Caco-2 (cell line): ENCODE data around the gene ZNF587B. TPM values are rescaled to one million over a fixed set of nuclear protein-coding genes. Genes with fewer than 3 reads are reported as not detected.
"Not testable (repeated sequence)": the region's sequence is repeated elsewhere in the genome, so short reads cannot be mapped to it uniquely, and the experiment has no call there.

Experiments
- BruUV-seq: library from RNA; stranded (reverse); fragments of 400-500 nt; replicated peaks from 2 replicates; lab custom pipeline; 2021; lab: Mats Ljungman, UMichigan
- CTCF ChIA-PET: fragments of 300-600 bp; sonication (Branson Sonifier 250); formaldehyde crosslinking; loops from one replicate; lab custom pipeline; 2022; ENCODE audit warnings: antibody characterized with exemption; lab: Charles Lee
- POLR2A ChIA-PET: fragments of 300-600 bp; sonication (Branson Sonifier 250); formaldehyde crosslinking; loops from one replicate; lab custom pipeline; 2022; ENCODE audit warnings: antibody characterized with exemption; lab: Charles Lee
- DNase-seq, 2 experiments: peaks; one replicate each; pipeline versions ENCODE4 v3.0.0 to v3.0.0-alpha.2; 2020 to 2022
- H3K27me3 ChIP-seq: replicated peaks from 2 replicates; pipeline ENCODE4 v1.6.0; 2011; ENCODE audit warnings: low read length; ENCODE audit not compliant: control insufficient read depth, insufficient read depth
- H3K36me3 ChIP-seq: 2 replicates; pipeline ENCODE4 v1.5.1; 2011; ENCODE audit warnings: low read length; ENCODE audit not compliant: control insufficient read depth, insufficient read depth
- H3K4me1 ChIP-seq: fragments of 250-450 bp; sonication (Bioruptor Pico); 2 replicates; pipeline ENCODE4 v1.5.1; 2020; ENCODE audit warnings: mild to moderate bottlenecking
- H3K4me3 ChIP-seq: 2 replicates; pipeline ENCODE4 v1.5.1; 2011; ENCODE audit warnings: low read depth, mild to moderate bottlenecking, control low read depth, low read length
- H3K9me3 ChIP-seq: fragments of 250-450 bp; sonication (Bioruptor Pico); 2 replicates; pipeline ENCODE4 v1.5.1; 2020; ENCODE audit warnings: mild to moderate bottlenecking, moderate library complexity
- H3K27ac Mint-ChIP-seq: one replicate; pipeline ENCODE4 v1.8.0; 2022; ENCODE audit warnings: mixed read lengths; ENCODE audit not compliant: unreplicated experiment
- H3K27me3 Mint-ChIP-seq: one replicate; pipeline ENCODE4 v1.8.0; 2022; ENCODE audit warnings: mixed read lengths; ENCODE audit not compliant: insufficient read depth, unreplicated experiment
- H3K36me3 Mint-ChIP-seq: one replicate; pipeline ENCODE4 v1.8.0; 2022; ENCODE audit warnings: mild to moderate bottlenecking, mixed read lengths; ENCODE audit not compliant: insufficient read depth, unreplicated experiment
- H3K4me1 Mint-ChIP-seq: one replicate; pipeline ENCODE4 v1.8.0; 2022; ENCODE audit warnings: low read depth, mixed read lengths; ENCODE audit not compliant: unreplicated experiment
- H3K4me3 Mint-ChIP-seq: one replicate; pipeline ENCODE4 v1.8.0; 2022; ENCODE audit warnings: mild to moderate bottlenecking, moderate library complexity, mixed read lengths; ENCODE audit not compliant: unreplicated experiment
- H3K9me3 Mint-ChIP-seq: one replicate; pipeline ENCODE4 v1.8.0; 2022; ENCODE audit warnings: mixed read lengths; ENCODE audit not compliant: unreplicated experiment
- intact Hi-C: fragments of 100-400 bp; cut with micrococcal nuclease; formaldehyde crosslinking; loops from one replicate; pipeline ENCODE4 v1.10.0; 2022; ENCODE audit not compliant: unreplicated experiment
- total RNA-seq: library from RNA; stranded (reverse); gene quantifications from 2 replicates; pipeline ENCODE4 v1.2.3, GENCODE V29; 2022
- TF ChIP-seq, protein P1 (sequence below), 2 experiments: fragments of 200-600 bp in 1 of 2; IDR thresholded peaks; 1 replicate in 1 of 2; 2 replicates in 1 of 2; pipeline versions ENCODE4 v1.5.1 to v1.8.0; 2011 to 2022; ENCODE audit warnings: antibody characterized with exemption in 1 of 2, control low read depth in 1 of 2, inconsistent platforms in 1 of 2, low read depth in 1 of 2, low read length in 1 of 2, mild to moderate bottlenecking in 1 of 2, moderate library complexity in 1 of 2; ENCODE audit not compliant: insufficient read depth in 1 of 2, severe bottlenecking in 1 of 2, unreplicated experiment in 1 of 2

Gene ZNF587B
- total RNA-seq, 1 experiment from 2014 or later: 35.4 TPM

DNA sequence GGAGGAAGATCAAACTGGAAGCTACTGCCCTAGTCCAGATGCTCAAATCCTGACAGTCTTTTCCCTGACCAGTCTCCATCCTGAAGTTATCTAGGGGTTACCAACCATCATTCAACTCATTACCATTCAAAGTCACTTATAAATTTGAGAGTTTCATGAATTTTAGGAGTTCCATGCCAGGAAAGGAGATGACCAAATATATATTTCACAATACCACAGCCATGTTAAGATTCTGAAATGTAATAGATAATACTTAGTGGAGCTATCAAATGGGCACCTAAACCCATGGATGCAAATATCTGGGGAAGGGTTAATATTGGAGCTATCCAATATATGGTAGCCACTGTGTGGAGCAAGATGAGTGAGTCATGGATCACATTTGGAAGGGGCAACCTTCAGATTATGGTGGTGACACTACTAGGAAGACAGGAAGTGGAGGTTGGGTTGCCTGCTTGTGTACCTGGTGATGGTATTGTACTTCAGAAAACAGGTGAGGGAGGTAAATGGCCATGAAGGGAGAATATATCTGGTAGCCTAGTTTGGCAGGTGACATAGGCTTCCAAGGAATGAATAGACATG, 41.9 kb upstream of the ZNF587B start:
- DNase-seq: no peak
- ChIA-PET POLR2A (interaction anchor here (0.6 to 0.7 kb wide), 2 partner anchors 8 to 61 kb away, joined by 3 read pairs; no protein-coding TSS in a partner anchor), CTCF (no interaction called here)
- no peaks in the 10 kb centered on the region for H3K9me3 Mint-ChIP-seq
- intact Hi-C loops: no loop called here
- no peaks in the 10 kb centered on the region for H3K4me1 ChIP-seq
- H3K36me3 ChIP-seq: no peaks in the 10 kb centered on the region; the same call in 1 of the 2 replicates
- no peak overlapping the region for H3K27ac Mint-ChIP-seq
- no peaks in the 10 kb centered on the region for H3K27me3 Mint-ChIP-seq
- no peak overlapping the region for H3K4me3 ChIP-seq
- peaks cover 32% of the 10 kb centered on the region for H3K36me3 Mint-ChIP-seq
- H3K4me3 Mint-ChIP-seq: no peak overlapping the region
- no TSS peak for BruUV-seq
- TF ChIP-seq, protein P1, sequence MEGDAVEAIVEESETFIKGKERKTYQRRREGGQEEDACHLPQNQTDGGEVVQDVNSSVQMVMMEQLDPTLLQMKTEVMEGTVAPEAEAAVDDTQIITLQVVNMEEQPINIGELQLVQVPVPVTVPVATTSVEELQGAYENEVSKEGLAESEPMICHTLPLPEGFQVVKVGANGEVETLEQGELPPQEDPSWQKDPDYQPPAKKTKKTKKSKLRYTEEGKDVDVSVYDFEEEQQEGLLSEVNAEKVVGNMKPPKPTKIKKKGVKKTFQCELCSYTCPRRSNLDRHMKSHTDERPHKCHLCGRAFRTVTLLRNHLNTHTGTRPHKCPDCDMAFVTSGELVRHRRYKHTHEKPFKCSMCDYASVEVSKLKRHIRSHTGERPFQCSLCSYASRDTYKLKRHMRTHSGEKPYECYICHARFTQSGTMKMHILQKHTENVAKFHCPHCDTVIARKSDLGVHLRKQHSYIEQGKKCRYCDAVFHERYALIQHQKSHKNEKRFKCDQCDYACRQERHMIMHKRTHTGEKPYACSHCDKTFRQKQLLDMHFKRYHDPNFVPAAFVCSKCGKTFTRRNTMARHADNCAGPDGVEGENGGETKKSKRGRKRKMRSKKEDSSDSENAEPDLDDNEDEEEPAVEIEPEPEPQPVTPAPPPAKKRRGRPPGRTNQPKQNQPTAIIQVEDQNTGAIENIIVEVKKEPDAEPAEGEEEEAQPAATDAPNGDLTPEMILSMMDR (IDR thresholded peaks at IDR 0.05; ENCODE audit: insufficient read depth in 1 of 2, low read depth in 1 of 2, low read length in 1 of 2, severe bottlenecking in 1 of 2, unreplicated experiment in 1 of 2): no peak
- H3K9me3 ChIP-seq: no peaks in the 10 kb centered on the region
- no peaks in the 10 kb centered on the region for H3K27me3 ChIP-seq
- no peaks in the 10 kb centered on the region for H3K4me1 Mint-ChIP-seq

DNA sequence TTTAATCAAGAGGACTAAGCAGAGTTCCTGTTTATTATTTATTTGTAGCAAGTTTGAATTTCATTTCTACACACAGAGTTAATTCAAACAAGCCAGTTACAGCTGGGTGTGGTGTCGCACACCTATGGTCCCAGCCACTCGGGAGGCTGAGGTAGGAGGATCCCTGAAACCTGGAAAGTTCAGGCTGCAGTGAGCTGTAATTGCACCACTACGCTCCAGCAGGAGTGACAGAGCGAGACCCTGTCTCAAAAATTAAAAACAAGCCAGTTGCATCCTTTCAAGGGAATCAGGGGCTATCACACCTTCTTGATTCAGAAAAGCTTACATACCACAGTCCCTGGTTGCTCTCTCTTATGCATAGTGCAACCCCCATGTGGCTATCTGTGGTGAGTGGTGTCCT, 40.8 kb upstream of the ZNF587B start:
- BruUV-seq: no TSS peak
- H3K27me3 Mint-ChIP-seq: no peaks in the 10 kb centered on the region
- no peak overlapping the region for H3K4me3 ChIP-seq
- H3K9me3 Mint-ChIP-seq: no peaks in the 10 kb centered on the region
- H3K36me3 ChIP-seq: no peaks in the 10 kb centered on the region; the same call in 1 of the 2 replicates
- no peaks in the 10 kb centered on the region for H3K27me3 ChIP-seq
- H3K4me3 Mint-ChIP-seq: no peak overlapping the region
- POLR2A ChIA-PET: no interaction called here
- no peak for DNase-seq
- H3K4me1 ChIP-seq: no peaks in the 10 kb centered on the region
- H3K4me1 Mint-ChIP-seq: no peaks in the 10 kb centered on the region
- TF ChIP-seq, protein P1 (IDR thresholded peaks at IDR 0.05; ENCODE audit: insufficient read depth in 1 of 2, low read depth in 1 of 2, low read length in 1 of 2, severe bottlenecking in 1 of 2, unreplicated experiment in 1 of 2): no peak
- intact Hi-C loops: no loop called here
- no peaks in the 10 kb centered on the region for H3K9me3 ChIP-seq
- H3K27ac Mint-ChIP-seq: no peak overlapping the region
- H3K36me3 Mint-ChIP-seq: peaks cover 35% of the 10 kb centered on the region
- CTCF ChIA-PET: no interaction called here

DNA sequence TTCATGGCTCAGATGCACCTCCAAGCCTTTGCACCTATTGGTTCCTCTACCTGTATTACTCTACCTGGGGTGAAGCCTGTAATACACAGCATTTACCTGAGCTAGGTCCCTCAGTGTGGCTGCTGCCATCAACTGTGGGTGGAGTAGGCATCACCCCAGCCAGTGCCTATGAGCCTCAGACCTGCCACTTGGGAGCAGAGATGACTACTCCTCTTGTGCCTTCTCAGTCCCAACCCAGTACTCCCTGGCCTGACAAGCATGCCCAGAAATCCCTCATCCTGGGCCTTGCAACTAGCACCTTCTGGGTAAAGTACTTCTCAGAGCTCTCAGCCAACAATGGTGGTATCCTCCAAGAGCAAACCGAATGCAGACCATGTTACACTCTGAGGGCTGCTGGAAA, 33.5 kb upstream of the ZNF587B start:
- DNase-seq, H3K27me3 ChIP-seq, H3K4me1 ChIP-seq, CTCF ChIA-PET, H3K9me3 Mint-ChIP-seq, BruUV-seq, H3K4me1 Mint-ChIP-seq, H3K27me3 Mint-ChIP-seq, H3K9me3 ChIP-seq, H3K36me3 ChIP-seq, H3K4me3 ChIP-seq, POLR2A ChIA-PET, H3K4me3 Mint-ChIP-seq, intact Hi-C loops, H3K27ac Mint-ChIP-seq: not testable (repeated sequence)
- peaks cover 43% of the 10 kb centered on the region for H3K36me3 Mint-ChIP-seq
